ENCODE results near the gene RAPGEF6. TPM values are rescaled to one million over a fixed set of nuclear protein-coding genes. Genes with fewer than 3 reads are reported as not detected.
A peak's percentile ranks its signal among the peaks of the same experiment; 100 is the strongest.

RAPGEF6 gene
- total RNA-seq, 4 donors from 2014 or later: 17.2 to 23.3 (median 20.1) TPM

GRCh38 chr5:131637694-131638093, 2.7 kb upstream of the RAPGEF6 start:
- intact Hi-C loops (cut with DNase I): loop anchor here (5.0 kb wide), 1 partner anchor 35 kb away; no protein-coding TSS in a partner anchor
- no peaks in the 10 kb centered on the region for H3K27me3 ChIP-seq
- no peak for DNase-seq (ENCODE audit: extremely low spot score)
- WGBS: 73% methylated on average over 4 of the region's 4 CpGs
- TF ChIP-seq POLR2AphosphoS5 (IDR thresholded peaks at IDR 0.05): no peak
- TF ChIP-seq POLR2A (IDR thresholded peaks at IDR 0.05; ENCODE audit: low read depth): no peak
- TF ChIP-seq CTCF (IDR thresholded peaks at IDR 0.05): no peak
- TF ChIP-seq EP300 (IDR thresholded peaks at IDR 0.05): no peak
- H3K9me3 ChIP-seq: no peaks in the 10 kb centered on the region
- H3K4me1 ChIP-seq: peaks cover 13 to 26% (median 22%) of the 10 kb centered on the region in 4 donors
- no peaks in the 10 kb centered on the region for H3K36me3 ChIP-seq
- no peak overlapping the region for H3K27ac ChIP-seq (replicated peaks in 1 of 4)
- H3K4me3 ChIP-seq: no peak overlapping the region

- no peaks in the 10 kb centered on the region for H3K36me3 ChIP-seq
- no peaks in the 10 kb centered on the region for H3K27me3 ChIP-seq
- H3K4me3 ChIP-seq: peak overlapping the region; percentile 69 to 79 (median 74)
- intact Hi-C loops (cut with DNase I): loop anchor here (5.0 kb wide), 1 partner anchor 36 kb away; no protein-coding TSS in a partner anchor
- H3K4me1 ChIP-seq: peaks cover 19 to 43% (median 39%) of the 10 kb centered on the region in 4 donors
- TF ChIP-seq CTCF (IDR thresholded peaks at IDR 0.05) (no peak), EP300 (IDR thresholded peaks at IDR 0.05) (no peak), POLR2AphosphoS5 (IDR thresholded peaks at IDR 0.05) (no peak), POLR2A (IDR thresholded peaks at IDR 0.05; ENCODE audit: low read depth) (no peak)
- H3K27ac ChIP-seq (replicated peaks in 1 of 4): peak overlapping the region; percentile 92 to 98 (median 97)
- no peaks in the 10 kb centered on the region for H3K9me3 ChIP-seq
- 4% methylated on average over 24 of the region's 24 CpGs for WGBS
- no peak for DNase-seq (ENCODE audit: extremely low spot score)
Observed at GRCh38 chr5:131635684-131636572, 899 bp upstream of the RAPGEF6 start.

- Histone ChIP-seq H3K9me3 (no peaks in the 10 kb centered on the region), H3K27ac (replicated peaks in 1 of 4) (peak overlapping the region; percentile 92 to 98 (median 97)), H3K4me3 (peak overlapping the region; percentile 69 to 79 (median 74)), H3K27me3 (no peaks in the 10 kb centered on the region), H3K36me3 (no peaks in the 10 kb centered on the region), H3K4me1 (peaks cover 19 to 55% (median 50%) of the 10 kb centered on the region in 4 donors)
- intact Hi-C loops (cut with DNase I): loop anchor here (5.0 kb wide), 1 partner anchor 163 kb away; the partner anchor contains the start of gene FNIP1
- no peak for TF ChIP-seq EP300 (IDR thresholded peaks at IDR 0.05)
- no peak for TF ChIP-seq POLR2AphosphoS5 (IDR thresholded peaks at IDR 0.05)
- no peak for TF ChIP-seq CTCF (IDR thresholded peaks at IDR 0.05)
- no peak for TF ChIP-seq POLR2A (IDR thresholded peaks at IDR 0.05; ENCODE audit: low read depth)
- peak; percentile 94 for DNase-seq (ENCODE audit: extremely low spot score)
- whole genome bisulfite sequencing: 2% methylated on average over 18 of the region's 21 CpGs
Observed at GRCh38 chr5:131634666-131634995, 398 bp downstream of the RAPGEF6 start.

GRCh38 chr5:131634238-131634637, 791 bp downstream of the RAPGEF6 start:
- DNase-seq (ENCODE audit: extremely low spot score): no peak
- no peaks in the 10 kb centered on the region for H3K27me3 ChIP-seq
- no peaks in the 10 kb centered on the region for H3K36me3 ChIP-seq
- no peaks in the 10 kb centered on the region for H3K9me3 ChIP-seq
- H3K27ac ChIP-seq (replicated peaks in 1 of 4): peak overlapping the region; percentile 92 to 98 (median 97)
- intact Hi-C loops (cut with DNase I): loop anchor here (5.0 kb wide), 1 partner anchor 163 kb away; the partner anchor contains the start of gene FNIP1
- TF ChIP-seq POLR2A (IDR thresholded peaks at IDR 0.05; ENCODE audit: low read depth) (no peak), POLR2AphosphoS5 (IDR thresholded peaks at IDR 0.05) (no peak), EP300 (IDR thresholded peaks at IDR 0.05) (no peak)
- H3K4me3 ChIP-seq: peak overlapping the region; percentile 69 to 79 (median 74)
- WGBS: 9% methylated on average over 4 of the region's 4 CpGs
- peaks cover 19 to 59% (median 50%) of the 10 kb centered on the region in 4 donors for H3K4me1 ChIP-seq

GRCh38 chr5:131633830-131634229, 1.2 kb downstream of the RAPGEF6 start:
- Histone ChIP-seq H3K9me3 (no peaks in the 10 kb centered on the region), H3K36me3 (no peaks in the 10 kb centered on the region), H3K27me3 (no peaks in the 10 kb centered on the region), H3K4me3 (peak overlapping the region; percentile 69 to 79 (median 74)), H3K4me1 (peaks cover 19 to 59% (median 50%) of the 10 kb centered on the region in 4 donors), H3K27ac (replicated peaks in 1 of 4) (peak overlapping the region; percentile 92 to 98 (median 97))
- WGBS: 49% methylated on average over 5 of the region's 5 CpGs
- DNase-seq (ENCODE audit: extremely low spot score): no peak
- intact Hi-C loops (cut with DNase I): loop anchor here (5.0 kb wide), 1 partner anchor 163 kb away; the partner anchor contains the start of gene FNIP1
- TF ChIP-seq CTCF (IDR thresholded peaks at IDR 0.05): no peak
- TF ChIP-seq POLR2AphosphoS5 (IDR thresholded peaks at IDR 0.05): no peak
- TF ChIP-seq EP300 (IDR thresholded peaks at IDR 0.05): no peak
- no peak for TF ChIP-seq POLR2A (IDR thresholded peaks at IDR 0.05; ENCODE audit: low read depth)
